Adrenal gland (tissue), 5 donors: ENCODE measurements around the gene ZNF469.
A peak's percentile ranks its signal among the peaks of the same experiment; 100 is the strongest.

Experiments used
- CTCF ChIP-seq, 6 experiments: fragments of 450-650 bp in 4 of 6; fragments of 200-600 bp in 2 of 6; sonication (generic) in 1 of 6; IDR thresholded peaks; 1 replicate in 5 of 6; 2 replicates in 1 of 6; pipeline versions ENCODE4 v1.5.1 to v1.8.0; 2016 to 2021; ENCODE audit warnings: antibody characterized with exemption in 6 of 6, mild to moderate bottlenecking in 2 of 6, moderate library complexity in 1 of 6
- POLR2A ChIP-seq, 2 donors: fragments of 450-650 bp; IDR thresholded peaks; one replicate each; pipeline ENCODE4 v1.6.1; 2017; ENCODE audit warnings: antibody characterized with exemption in 2 of 2, mild to moderate bottlenecking in 2 of 2, moderate library complexity in 1 of 2
- donor health status: DM: no; HTN: no; CAD: no.

- TF ChIP-seq CTCF (IDR thresholded peaks at IDR 0.05) = peak in 1 of 6 experiments; percentile 29
- no peak for TF ChIP-seq POLR2A (IDR thresholded peaks at IDR 0.05)
Measured at GRCh38 chr16:88338111-88338510, 44.6 kb upstream of the ZNF469 start.
